ENCODE measurements around the gene SLC12A4.
"Not testable (repeated sequence)": the region's sequence is repeated elsewhere in the genome, so short reads cannot be mapped to it uniquely, and the experiment has no call there.

Gene SLC12A4

DNA sequence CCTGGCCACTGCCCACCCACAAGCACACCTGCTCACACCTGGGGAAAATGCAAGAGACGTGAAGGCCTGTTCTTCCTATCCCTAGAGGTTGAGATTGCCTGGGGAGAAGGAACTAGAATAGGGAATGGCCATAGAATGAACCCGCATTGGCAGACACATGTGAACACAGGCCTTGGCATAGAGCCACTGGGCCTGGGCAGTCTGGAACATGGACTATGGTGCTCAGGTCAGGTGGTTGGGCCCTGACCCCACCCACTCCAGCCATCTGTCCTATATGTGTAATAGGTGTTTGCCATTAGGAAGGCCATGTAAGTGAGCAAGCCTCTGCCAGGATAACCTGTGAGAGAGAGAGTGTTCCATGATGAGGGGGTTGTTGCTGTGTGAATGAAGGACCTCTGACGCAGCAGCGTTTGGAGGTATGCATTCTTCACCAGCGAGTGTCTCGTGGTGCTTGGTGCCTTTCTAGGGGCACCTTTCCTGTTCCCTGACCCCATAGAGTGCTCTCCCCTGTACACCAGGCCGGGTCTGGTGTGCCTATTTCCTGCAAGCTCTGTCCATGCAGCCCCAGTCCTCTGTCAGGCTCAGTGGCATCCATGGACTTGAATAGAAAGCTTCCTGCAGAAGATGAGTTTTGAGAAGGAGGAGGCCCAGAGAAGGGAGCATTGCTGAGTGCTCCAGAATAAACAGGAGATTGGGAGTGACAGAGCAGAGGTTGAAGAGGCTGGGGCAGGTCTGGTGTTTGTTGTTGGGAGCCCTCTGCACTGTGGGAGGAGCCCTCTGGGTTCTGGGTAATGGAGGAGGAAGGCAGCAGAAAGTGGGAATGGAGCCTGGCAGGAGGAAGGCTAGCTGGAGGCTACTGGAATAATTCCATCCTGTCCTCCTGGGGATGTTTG lies 52.4 kb downstream of the SLC12A4 start:
- Histone ChIP-seq H3K4me1 (ENCODE audit: control insufficient read depth, insufficient read depth, low read length, poor library complexity, severe bottlenecking) (no peaks in the 10 kb centered on the region), H3K27ac (ENCODE audit: insufficient read depth, low read length, poor library complexity, severe bottlenecking) (no peak overlapping the region), H3K36me3 (ENCODE audit: control insufficient read depth, insufficient read depth, low read length) (peaks cover 3% of the 10 kb centered on the region), H3K27me3 (replicated peaks; ENCODE audit: control insufficient read depth, insufficient read depth, low read length, poor library complexity, severe bottlenecking) (no peaks in the 10 kb centered on the region), H3K9me3 (ENCODE audit: control insufficient read depth, low read length) (no peaks in the 10 kb centered on the region), H3K4me3 (ENCODE audit: insufficient read depth, low read depth, low read length, poor library complexity, severe bottlenecking) (no peak overlapping the region)
- no peak for DNase-seq

DNA sequence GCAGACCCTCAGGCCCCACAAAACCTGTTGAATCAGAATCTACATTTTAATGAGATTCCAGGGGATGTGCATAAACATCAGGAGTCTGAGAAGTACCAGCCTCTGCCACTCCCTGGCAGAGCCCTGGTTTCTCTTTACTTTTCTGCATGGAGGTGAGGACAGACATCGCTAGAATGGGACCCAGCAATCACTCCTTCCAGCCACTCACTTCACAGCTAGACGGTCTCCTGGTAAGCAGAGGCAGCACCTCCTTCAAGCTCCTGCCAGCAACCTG lies 53.0 kb downstream of the SLC12A4 start:
- not testable (repeated sequence) for H3K4me3 ChIP-seq (ENCODE audit: insufficient read depth, low read depth, low read length, poor library complexity, severe bottlenecking); H3K9me3 ChIP-seq (ENCODE audit: control insufficient read depth, low read length); H3K27ac ChIP-seq (ENCODE audit: insufficient read depth, low read length, poor library complexity, severe bottlenecking); H3K27me3 ChIP-seq (replicated peaks; ENCODE audit: control insufficient read depth, insufficient read depth, low read length, poor library complexity, severe bottlenecking); DNase-seq; H3K36me3 ChIP-seq (ENCODE audit: control insufficient read depth, insufficient read depth, low read length); H3K4me1 ChIP-seq (ENCODE audit: control insufficient read depth, insufficient read depth, low read length, poor library complexity, severe bottlenecking)

DNA sequence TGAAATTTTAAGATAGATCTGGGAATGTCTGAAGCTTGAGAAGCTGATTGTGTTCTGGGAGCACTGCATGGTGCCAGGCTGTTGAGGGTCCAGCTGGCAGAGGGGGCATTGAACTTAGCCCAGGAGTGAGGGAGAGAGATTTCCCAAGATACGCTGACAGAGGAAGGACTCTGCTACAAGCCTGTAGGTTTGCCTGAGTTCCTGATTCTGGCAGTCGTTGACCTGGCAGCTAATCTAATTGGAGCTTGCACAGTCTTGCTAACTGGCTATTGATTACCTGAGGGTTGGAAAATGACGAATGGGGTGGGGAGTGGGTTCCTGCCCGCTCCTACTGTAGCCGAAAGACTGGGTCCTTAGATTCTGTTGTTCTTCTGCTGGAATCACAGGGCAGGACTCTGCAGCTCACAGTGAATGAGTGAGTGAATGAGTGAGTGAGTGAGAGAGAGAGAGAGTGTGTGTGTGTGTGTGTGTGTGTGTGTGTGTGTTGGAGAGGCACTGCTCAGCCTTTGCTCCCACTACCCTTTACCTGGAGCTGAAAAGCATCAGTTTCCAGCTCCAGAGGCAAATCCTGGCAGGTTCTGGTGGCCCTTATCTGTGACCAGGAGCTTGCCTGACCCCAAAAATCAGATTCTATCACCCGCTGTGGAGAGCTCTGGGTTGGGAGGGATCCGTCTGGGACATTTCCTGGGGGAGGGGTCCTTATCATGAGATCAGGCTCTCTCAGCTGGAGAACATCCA lies 53.5 kb downstream of the SLC12A4 start:
- no peaks in the 10 kb centered on the region for H3K27me3 ChIP-seq (replicated peaks; ENCODE audit: control insufficient read depth, insufficient read depth, low read length, poor library complexity, severe bottlenecking)
- H3K4me1 ChIP-seq (ENCODE audit: control insufficient read depth, insufficient read depth, low read length, poor library complexity, severe bottlenecking), result no peaks in the 10 kb centered on the region
- DNase-seq, result no peak
- no peaks in the 10 kb centered on the region for H3K9me3 ChIP-seq (ENCODE audit: control insufficient read depth, low read length)
- H3K27ac ChIP-seq (ENCODE audit: insufficient read depth, low read length, poor library complexity, severe bottlenecking), result no peak overlapping the region
- peaks cover 5% of the 10 kb centered on the region for H3K36me3 ChIP-seq (ENCODE audit: control insufficient read depth, insufficient read depth, low read length)
- H3K4me3 ChIP-seq (ENCODE audit: insufficient read depth, low read depth, low read length, poor library complexity, severe bottlenecking), result no peak overlapping the region

DNA sequence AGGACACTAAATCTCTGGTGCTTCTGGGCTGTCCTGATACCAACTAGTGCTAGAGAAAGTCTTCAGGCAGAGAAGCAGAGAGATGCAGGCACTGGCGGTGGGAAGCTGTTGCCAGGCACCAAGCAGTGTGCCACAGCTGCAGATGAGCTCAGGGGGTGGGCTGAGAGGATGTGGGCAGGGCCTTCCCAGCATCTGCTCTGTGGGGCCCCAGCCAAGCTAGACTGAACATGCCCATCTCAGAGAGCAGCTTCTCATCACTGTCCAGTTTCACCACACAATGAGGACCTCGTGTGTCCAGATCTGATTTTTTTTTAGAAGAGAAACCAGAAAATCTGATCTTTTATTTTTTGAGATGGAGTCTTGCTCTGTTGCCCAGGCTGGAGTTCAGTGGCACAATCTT lies 58.3 kb downstream of the SLC12A4 start:
- H3K27ac ChIP-seq (ENCODE audit: insufficient read depth, low read length, poor library complexity, severe bottlenecking), result no peak overlapping the region
- peaks cover 13% of the 10 kb centered on the region for H3K36me3 ChIP-seq (ENCODE audit: control insufficient read depth, insufficient read depth, low read length)
- no peaks in the 10 kb centered on the region for H3K27me3 ChIP-seq (replicated peaks; ENCODE audit: control insufficient read depth, insufficient read depth, low read length, poor library complexity, severe bottlenecking)
- DNase-seq, result no peak
- no peaks in the 10 kb centered on the region for H3K9me3 ChIP-seq (ENCODE audit: control insufficient read depth, low read length)
- H3K4me1 ChIP-seq (ENCODE audit: control insufficient read depth, insufficient read depth, low read length, poor library complexity, severe bottlenecking), result no peaks in the 10 kb centered on the region
- no peak overlapping the region for H3K4me3 ChIP-seq (ENCODE audit: insufficient read depth, low read depth, low read length, poor library complexity, severe bottlenecking)

DNA sequence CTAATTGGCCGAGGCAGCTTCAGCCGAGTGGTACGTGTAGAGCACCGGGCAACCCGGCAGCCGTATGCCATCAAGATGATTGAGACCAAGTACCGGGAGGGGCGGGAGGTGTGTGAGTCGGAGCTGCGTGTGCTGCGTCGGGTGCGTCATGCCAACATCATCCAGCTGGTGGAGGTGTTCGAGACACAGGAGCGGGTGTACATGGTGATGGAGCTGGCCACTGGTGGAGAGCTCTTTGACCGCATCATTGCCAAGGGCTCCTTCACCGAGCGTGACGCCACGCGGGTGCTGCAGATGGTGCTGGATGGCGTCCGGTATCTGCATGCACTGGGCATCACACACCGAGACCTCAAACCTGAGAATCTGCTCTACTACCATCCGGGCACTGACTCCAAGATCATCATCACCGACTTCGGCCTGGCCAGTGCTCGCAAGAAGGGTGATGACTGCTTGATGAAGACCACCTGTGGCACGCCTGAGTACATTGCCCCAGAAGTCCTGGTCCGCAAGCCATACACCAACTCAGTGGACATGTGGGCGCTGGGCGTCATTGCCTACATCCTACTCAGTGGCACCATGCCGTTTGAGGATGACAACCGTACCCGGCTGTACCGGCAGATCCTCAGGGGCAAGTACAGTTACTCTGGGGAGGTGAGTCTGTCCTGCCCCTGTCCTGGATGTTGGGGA lies 59.2 kb downstream of the SLC12A4 start:
- DNase-seq, result no peak
- Histone ChIP-seq H3K4me1 (ENCODE audit: control insufficient read depth, insufficient read depth, low read length, poor library complexity, severe bottlenecking) (no peaks in the 10 kb centered on the region), H3K9me3 (ENCODE audit: control insufficient read depth, low read length) (no peaks in the 10 kb centered on the region), H3K27me3 (replicated peaks; ENCODE audit: control insufficient read depth, insufficient read depth, low read length, poor library complexity, severe bottlenecking) (no peaks in the 10 kb centered on the region), H3K27ac (ENCODE audit: insufficient read depth, low read length, poor library complexity, severe bottlenecking) (no peak overlapping the region), H3K4me3 (ENCODE audit: insufficient read depth, low read depth, low read length, poor library complexity, severe bottlenecking) (no peak overlapping the region), H3K36me3 (ENCODE audit: control insufficient read depth, insufficient read depth, low read length) (peaks cover 13% of the 10 kb centered on the region)

DNA sequence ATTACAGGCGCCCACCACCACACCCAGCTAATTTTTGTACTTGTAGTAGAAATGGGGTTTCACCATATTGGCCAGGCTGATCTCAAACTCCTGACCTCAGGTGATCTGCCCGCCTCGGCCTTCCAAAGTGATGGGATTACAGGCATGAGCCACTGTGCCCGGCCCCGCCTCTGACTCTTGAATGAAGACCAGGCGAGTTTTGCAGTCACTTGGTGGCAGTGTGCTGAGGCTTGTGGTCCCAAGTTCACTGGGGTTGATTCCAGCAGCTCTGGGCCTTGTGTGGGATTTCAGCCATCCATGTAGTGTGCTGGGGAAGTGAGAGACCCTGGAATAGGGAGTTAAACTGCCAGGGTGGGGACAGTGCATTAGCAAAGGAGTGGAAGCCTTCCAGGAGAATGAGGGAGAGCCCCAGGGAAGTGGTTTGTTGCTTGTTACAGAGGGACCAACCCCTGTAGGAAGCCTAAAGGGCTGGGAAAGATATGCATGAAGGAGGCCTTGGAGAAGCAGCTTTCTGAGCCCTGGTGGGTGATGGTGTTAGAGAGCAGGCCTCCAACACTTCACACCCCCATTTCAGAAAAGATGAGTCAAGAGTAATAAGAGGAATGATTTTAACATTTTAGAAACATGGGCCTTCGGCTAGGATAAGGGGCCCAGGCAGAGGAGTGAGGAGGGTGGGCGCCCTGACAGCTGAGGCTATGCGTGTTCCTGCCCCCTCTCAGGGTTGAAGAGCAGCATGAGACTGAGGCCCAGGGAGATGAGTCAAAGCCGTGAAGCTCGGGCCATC lies 60.8 kb downstream of the SLC12A4 start:
- H3K27ac ChIP-seq (ENCODE audit: insufficient read depth, low read length, poor library complexity, severe bottlenecking), result no peak overlapping the region
- no peaks in the 10 kb centered on the region for H3K9me3 ChIP-seq (ENCODE audit: control insufficient read depth, low read length)
- no peak overlapping the region for H3K4me3 ChIP-seq (ENCODE audit: insufficient read depth, low read depth, low read length, poor library complexity, severe bottlenecking)
- H3K27me3 ChIP-seq (replicated peaks; ENCODE audit: control insufficient read depth, insufficient read depth, low read length, poor library complexity, severe bottlenecking), result no peaks in the 10 kb centered on the region
- H3K4me1 ChIP-seq (ENCODE audit: control insufficient read depth, insufficient read depth, low read length, poor library complexity, severe bottlenecking), result no peaks in the 10 kb centered on the region
- peaks cover 13% of the 10 kb centered on the region for H3K36me3 ChIP-seq (ENCODE audit: control insufficient read depth, insufficient read depth, low read length)
- DNase-seq, result no peak

DNA sequence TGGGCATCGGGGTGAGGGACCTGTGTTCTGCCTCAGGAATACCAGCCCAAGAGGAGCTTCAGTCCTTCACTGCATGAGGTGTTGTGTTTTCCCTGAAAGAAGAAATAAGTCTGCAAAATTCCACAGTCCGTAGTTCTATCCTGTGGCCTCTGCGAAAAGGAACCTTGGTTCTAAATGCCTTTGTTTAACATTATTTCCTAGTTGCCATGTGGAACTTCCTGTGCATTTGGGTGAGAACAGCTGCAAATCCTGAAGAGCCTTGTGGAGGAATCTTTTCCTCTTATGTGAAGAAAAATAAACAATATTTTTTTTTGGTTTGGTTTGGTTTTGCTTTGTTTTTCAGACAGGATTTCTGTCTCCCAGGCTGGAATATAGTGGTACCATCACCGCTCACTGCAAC lies 65.6 kb downstream of the SLC12A4 start:
- no peak overlapping the region for H3K27ac ChIP-seq (ENCODE audit: insufficient read depth, low read length, poor library complexity, severe bottlenecking)
- no peak for DNase-seq
- H3K36me3 ChIP-seq (ENCODE audit: control insufficient read depth, insufficient read depth, low read length), result no peaks in the 10 kb centered on the region
- H3K4me1 ChIP-seq (ENCODE audit: control insufficient read depth, insufficient read depth, low read length, poor library complexity, severe bottlenecking), result no peaks in the 10 kb centered on the region
- no peaks in the 10 kb centered on the region for H3K27me3 ChIP-seq (replicated peaks; ENCODE audit: control insufficient read depth, insufficient read depth, low read length, poor library complexity, severe bottlenecking)
- H3K4me3 ChIP-seq (ENCODE audit: insufficient read depth, low read depth, low read length, poor library complexity, severe bottlenecking), result no peak overlapping the region
- H3K9me3 ChIP-seq (ENCODE audit: control insufficient read depth, low read length), result no peaks in the 10 kb centered on the region

DNA sequence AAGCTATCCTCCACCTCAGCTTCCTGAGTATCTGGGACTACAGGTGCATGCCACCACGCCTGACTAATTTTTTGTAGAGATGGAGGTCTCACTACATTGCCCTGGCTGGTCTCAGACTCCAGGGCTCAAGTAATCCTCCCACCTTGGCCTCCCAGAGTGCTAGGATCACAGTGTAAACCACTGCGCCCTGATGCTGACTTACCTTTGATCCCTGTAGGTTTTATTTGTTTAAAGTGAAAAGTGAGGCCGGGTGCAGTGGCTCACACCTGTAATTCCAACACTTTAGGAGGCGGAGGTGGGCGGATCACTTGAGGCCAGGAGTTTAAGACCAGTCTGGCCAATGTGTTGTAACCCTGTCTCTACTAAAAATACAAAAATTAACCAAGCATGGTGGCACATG lies 66.7 kb downstream of the SLC12A4 start:
- no peak overlapping the region for H3K4me3 ChIP-seq (ENCODE audit: insufficient read depth, low read depth, low read length, poor library complexity, severe bottlenecking)
- H3K36me3 ChIP-seq (ENCODE audit: control insufficient read depth, insufficient read depth, low read length), result no peaks in the 10 kb centered on the region
- H3K27me3 ChIP-seq (replicated peaks; ENCODE audit: control insufficient read depth, insufficient read depth, low read length, poor library complexity, severe bottlenecking), result no peaks in the 10 kb centered on the region
- H3K4me1 ChIP-seq (ENCODE audit: control insufficient read depth, insufficient read depth, low read length, poor library complexity, severe bottlenecking), result no peaks in the 10 kb centered on the region
- H3K9me3 ChIP-seq (ENCODE audit: control insufficient read depth, low read length), result no peaks in the 10 kb centered on the region
- DNase-seq, result no peak
- H3K27ac ChIP-seq (ENCODE audit: insufficient read depth, low read length, poor library complexity, severe bottlenecking), result no peak overlapping the region

DNA sequence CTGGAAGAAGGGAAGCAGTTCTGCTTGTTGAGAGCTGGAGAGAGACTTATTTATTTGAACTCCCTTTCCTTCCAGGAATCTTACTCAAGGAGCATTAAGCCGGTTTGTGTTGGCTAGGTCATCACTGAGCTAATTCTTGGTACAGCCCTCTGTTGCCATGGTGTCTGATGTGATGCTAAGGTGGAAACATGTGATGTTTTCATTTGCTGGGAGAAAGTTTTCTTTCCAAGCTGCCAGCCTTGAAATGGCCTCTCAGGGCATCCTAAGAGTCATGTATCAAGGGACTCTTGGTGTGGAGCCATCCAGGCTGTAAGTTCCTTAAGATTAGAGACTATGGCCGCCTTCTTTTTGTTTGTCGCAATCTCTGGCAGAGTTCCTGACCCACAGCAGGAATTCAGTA lies 71.2 kb downstream of the SLC12A4 start:
- Histone ChIP-seq H3K4me3 (ENCODE audit: insufficient read depth, low read depth, low read length, poor library complexity, severe bottlenecking) (no peak overlapping the region), H3K27me3 (replicated peaks; ENCODE audit: control insufficient read depth, insufficient read depth, low read length, poor library complexity, severe bottlenecking) (no peaks in the 10 kb centered on the region), H3K27ac (ENCODE audit: insufficient read depth, low read length, poor library complexity, severe bottlenecking) (no peak overlapping the region), H3K4me1 (ENCODE audit: control insufficient read depth, insufficient read depth, low read length, poor library complexity, severe bottlenecking) (peaks cover 17% of the 10 kb centered on the region), H3K36me3 (ENCODE audit: control insufficient read depth, insufficient read depth, low read length) (no peaks in the 10 kb centered on the region), H3K9me3 (ENCODE audit: control insufficient read depth, low read length) (no peaks in the 10 kb centered on the region)
- DNase-seq, result no peak

Data from effector memory CD4-positive, alpha-beta T cell (primary cell).